SH-SY5Y (cell line): ENCODE measurements around the gene SPRING1.

Experiments used
- GATA2 ChIP-seq: IDR thresholded peaks from 2 replicates; pipeline ENCODE4 v1.6.1; 2011; ENCODE audit warnings: mild to moderate bottlenecking, low read depth, low read length
- GATA3 ChIP-seq: IDR thresholded peaks from 2 replicates; pipeline ENCODE4 v1.6.1; 2011; ENCODE audit warnings: low read depth, mild to moderate bottlenecking, low read length, moderate library complexity

SPRING1 gene

DNA sequence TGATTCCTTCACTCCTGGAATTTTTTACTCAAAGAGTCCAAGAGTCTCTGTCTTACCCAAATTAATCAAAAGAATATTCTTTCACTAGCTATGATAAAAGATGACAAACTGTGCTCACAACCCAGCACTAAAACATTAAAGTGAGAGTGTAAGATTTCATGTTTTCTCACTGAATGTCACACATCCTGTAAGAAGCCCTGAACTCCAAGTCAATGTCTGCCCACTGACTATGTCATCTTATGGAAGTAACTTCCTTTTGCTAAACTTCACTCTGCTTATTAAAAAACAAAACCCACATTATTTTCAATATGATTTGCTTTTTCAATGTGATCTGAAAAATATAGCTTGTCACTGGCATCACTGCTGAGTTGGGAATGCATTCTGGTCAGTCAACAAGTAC lies 15.6 kb downstream of the SPRING1 start:
- no peak for TF ChIP-seq GATA2
- TF ChIP-seq GATA3 = no peak

DNA sequence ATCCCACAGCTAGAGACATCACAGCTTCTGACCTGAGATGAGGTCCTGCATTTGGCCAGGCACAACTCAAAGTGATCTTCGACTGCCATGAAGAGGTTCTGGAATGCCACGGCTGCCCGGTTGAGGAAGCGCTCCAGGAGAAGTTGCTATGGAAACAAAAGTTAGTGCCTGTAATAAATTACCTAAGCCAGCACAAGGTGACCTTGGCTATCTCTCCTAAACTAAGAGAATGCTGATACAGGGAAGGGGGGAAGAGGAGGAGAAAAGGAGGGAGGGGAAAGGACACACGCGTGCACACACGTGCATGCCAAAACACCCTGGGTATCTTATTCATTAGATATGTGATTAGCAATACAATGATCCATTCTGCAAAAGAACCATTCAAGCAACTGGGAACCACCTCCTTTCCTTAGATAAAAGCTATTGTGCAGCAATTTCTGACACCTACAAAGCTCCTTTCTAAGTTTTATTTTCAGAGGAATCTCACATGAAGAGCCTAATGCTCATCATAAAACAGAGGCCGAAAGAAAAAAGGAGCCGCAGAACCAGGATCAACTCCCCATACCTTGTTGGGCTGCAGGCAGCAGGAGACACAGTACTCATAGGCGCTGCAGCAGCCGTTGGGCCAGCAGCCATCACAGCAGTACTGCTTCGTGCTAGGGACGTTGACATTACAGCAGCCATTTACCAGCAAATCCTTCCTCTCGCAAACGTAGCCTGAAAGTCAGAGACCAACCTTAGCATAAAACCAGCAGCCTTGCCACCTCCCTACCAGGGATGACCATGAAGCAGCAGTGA lies 17.9 kb downstream of the SPRING1 start:
- TF ChIP-seq GATA2 (no peak), GATA3 (no peak)

DNA sequence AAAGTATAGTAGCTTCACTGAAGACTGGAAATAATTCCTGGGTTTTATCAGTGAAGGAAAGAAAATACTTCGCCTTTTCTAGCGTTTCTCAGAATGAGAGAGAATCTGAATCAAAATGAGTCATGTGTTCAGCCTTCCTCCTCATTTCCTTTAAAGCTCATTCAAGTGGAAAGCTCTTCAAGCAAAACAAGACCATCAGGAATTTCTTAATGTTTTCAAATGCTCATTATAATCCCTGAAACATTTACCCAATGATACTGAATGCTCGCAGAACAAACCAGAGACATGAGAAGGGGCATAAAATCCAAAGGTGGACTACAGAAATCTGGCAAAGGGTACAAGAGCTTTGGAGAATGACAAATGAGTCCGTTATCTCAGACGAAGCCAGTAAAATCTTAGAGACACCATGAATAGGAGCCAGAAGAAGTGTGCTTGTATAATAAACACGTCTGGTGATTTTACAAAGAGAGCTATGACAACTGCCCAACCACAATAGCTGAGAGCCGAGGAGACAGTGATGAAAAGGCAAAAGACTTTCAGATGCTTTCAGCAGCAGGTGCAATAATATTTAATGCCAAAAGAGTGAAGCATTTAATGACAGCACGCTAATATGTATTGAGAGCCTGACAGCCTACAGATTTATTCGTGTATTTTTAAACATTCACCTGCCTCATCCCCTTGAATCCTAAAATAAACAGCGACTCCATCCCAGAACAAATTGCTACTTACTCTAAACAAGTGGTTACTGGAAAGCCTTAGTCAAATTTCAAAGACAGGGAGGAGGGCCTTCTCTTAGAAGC lies 19.0 kb downstream of the SPRING1 start:
- TF ChIP-seq GATA3 = no peak
- TF ChIP-seq GATA2 = no peak

DNA sequence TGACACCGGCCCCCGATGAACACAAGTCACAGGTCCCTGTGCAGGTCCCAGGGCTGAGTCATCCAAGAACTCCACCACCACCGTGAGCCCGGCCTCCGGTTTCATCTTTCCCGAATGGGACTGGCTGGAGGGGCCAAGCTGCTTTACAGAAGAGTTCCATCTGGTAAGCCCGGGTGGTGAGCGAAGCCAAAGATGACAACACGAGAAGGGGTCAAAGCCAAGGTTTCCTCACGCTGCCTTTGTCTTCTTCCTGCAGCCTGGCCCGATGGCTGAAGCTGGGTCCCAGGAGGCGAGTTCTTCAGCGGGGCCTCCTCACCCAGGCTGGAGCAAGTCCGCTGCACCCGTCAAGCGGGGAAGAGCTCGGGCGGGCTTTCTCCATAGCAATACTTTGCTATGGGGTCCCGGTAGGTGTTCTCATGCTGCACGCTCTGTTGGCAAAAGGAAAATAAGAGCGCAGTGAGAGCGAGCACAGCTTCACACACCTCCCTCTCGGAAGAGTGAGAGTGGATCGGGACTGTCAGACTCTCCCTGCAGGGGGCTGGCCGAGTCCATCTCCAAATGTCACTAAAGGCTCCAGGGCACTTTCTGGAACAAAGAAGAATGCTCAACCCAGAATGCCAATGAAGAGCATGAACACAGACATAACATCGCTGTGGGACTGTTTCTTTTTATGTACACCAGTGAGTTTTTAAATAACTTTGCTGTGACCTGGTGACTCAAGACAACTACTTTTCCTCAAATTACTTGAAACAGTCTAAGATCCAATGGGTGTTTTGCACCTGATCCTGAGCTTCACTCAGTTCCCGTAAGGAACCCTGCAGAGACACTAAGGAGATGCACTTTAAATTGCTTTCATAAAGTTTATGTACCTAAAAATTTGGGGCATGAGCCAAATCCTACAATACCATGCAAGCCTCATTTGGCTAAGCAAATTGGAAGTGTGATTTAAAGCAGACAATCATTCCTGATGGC lies 20.1 kb downstream of the SPRING1 start:
- TF ChIP-seq GATA2 (no peak), GATA3 (no peak)

DNA sequence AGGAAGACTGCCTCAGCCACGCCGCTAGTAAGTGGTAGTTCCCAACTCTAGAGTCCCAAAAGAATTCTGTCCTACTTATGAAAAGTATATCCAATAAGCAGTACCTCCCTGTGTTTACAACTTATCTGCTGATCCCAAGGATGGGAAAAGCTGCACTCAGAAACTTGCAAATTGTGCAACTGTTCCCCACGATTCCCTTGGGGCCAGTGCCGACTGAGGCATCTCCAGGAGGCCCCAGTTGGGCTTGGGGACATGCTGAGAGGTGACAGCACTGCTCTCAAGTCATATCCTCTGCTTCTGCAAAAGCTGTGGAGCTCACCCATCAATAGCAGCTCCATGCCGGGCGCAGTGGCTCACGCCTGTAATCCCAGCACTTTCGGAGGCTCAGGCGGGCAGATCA lies 23.7 kb downstream of the SPRING1 start:
- TF ChIP-seq GATA3 (no peak), GATA2 (no peak)

DNA sequence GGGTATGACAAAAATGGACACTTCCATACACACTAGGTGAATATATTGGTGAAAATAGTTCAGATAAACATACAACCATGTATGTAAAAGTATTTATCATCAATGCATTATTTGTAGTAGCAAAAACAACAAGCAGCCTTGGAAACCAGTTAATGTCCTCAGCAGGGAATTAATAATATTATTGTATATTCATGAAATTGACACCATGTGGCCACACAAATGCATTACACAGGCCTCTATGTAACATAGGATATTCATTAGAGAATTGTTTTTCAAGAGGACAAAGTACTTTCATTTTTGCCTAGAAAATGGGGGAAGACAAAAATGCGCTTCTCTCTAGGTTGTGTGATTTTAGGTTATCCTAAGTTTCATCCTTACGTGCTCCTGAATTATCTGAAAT lies 24.3 kb downstream of the SPRING1 start:
- TF ChIP-seq GATA3 (no peak), GATA2 (no peak)

DNA sequence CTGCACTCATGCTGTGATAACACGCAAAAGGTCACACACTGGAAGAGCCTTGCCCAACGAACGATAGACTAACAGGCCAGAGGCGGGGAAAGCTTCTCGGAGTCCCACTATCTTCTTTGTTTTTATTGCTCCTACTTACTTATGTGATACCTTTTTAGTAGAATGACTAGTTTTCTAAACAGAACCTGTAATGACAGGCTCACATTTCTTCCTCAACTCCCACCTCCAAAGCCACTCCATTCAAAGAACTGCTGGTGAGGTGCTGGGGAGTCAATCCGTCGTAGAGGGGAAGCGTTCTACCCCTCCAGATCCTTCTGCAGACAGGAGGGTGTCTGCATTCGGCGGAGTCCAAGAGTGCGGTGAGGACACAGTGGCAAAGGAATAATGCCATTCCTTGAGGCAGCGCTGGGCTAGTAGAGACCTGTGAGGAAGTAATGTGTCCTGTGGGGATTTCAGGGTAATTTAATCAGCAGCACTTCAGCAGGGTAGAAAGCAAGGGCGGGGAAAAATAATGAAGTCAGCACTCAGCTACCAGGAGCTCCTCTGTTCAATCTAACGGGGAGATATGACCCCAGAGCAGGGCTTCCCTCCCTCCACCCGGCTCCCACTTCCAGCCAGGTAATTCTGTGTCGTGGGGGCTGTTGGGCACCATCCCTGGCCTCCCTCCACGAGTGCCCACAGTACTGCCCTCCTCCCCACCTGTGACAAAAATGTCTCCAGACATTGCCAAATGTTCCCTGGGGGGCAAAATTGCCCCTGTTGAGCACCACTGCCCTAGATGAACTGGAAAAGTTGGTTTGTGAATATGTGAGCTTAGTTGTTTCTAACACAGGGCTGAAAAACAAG lies 25.2 kb downstream of the SPRING1 start:
- TF ChIP-seq GATA2 (no peak), GATA3 (no peak)

DNA sequence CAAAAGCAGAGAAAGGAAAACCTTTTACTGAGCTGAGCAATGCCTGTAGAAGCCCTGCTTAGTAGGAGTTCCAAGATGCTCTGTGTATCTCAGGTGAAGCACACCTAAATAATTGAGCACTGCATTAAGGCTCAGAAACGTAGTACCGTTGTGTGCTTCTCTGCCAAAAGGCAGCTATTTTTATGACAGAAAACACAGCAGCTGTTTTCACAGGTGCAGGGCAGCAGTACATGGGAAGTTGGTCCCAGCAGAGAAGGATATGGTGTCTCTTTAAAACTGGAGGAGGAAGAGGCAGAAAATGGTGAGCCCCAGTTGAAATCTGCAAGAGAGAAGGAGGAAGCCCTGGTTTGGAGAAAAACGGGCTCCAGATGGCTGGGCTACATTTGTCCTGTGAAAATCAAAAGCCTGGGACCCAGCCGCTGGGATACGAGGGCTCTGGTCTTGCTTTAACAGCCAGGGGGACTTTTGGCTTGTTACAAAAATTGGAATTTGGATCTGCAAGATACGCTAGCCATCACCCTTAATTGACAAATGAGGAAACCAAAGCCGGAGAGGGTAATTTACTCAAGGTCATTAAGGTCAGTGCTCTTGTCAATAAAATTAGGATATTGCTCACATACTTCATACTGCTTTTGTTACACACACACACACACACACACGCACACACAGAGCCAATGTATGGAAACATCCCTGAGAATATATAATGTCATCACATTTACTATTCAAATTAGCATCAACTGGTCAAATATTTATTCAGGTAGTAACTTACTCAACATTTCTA lies 27.3 kb downstream of the SPRING1 start:
- TF ChIP-seq GATA2 (no peak), GATA3 (no peak)

DNA sequence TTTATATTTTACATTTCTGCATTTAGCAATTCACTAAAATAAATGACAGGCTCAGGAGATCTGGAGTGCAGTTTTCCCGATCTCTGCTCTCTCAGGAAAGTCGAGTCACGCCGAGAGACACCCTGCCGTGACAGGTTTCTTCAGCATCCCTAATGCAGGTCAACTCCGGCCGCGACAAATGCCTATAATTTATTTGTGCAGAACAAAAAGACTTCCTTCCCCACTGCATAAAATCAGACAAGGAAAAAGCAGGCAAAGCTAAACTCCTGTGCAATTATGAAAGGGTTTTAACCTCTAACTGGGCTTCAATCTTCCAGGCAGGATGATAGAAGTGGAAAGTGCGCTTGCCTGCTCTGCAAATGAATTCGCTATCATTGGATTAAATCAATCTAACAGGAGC lies 28.1 kb downstream of the SPRING1 start:
- no peak for TF ChIP-seq GATA2
- 0 out of 2 replicates have a peak, but pooled peaks have one; percentile 27 for TF ChIP-seq GATA3

DNA sequence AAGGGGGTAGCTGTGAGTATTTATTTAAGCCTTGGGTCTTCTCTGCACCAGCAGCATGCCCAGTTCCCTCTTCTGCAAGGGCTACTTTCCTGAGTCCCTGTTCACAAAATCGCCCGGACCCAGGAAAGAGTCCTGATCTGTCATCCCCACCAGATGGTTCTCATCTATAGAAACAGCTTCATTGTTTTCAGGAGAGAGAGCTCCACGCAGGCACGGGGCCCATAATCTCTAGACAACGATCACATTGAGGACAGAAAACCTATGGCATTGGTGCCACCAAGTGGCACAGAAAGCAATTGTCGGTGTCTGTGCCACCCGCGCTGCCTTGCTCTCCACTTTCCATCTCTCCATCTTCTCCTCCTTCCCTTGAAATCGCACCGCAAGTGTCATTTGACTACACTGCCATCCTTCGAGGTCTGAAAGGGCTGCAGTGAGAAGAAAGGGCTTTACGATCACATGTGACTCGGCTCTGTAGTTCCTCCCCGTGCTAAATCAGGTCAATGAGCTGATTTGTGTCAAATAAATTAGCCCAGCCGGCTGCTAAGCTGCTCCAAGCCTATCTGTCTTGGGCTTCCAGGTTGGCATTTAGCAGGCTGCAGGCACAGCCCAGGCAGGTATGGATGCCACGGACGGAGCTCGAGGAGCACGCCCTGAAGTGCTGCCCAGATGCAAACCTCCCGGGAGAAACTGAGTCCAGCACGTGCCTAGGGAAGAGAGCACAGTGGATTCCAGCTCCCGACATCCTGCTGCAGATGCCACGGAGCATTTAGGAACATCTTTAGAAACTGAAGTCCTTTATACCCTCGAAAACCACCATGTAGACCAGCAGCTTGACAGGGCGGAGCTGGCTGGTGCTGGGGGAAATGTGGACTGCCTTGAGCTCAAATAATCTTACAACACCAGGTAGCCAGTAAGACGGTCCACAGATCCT lies 28.8 kb downstream of the SPRING1 start:
- TF ChIP-seq GATA3 = no peak; the same call in 1 of the 2 replicates
- TF ChIP-seq GATA2 = peak; percentile 85

DNA sequence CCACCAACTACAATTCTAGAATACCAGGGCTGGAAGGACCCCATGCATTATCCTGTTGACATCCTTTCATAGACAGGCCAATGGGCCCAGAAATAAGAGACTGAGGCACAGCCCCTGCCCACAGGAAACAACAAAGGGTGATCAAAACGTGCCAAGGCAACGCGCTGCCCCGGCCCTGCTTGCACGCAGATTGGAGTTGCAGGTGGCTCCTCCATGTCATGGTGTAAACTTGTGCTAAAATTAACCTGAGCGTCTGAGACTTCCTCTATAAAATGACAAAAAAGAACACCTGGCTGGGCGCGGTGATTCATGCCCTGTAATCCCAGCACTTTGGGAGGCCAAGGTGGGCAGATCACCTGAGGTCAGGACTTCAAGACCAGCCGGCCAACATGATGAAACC lies 30.1 kb downstream of the SPRING1 start:
- TF ChIP-seq GATA3 = no peak
- no peak for TF ChIP-seq GATA2
